GM21528 (cell line): Measurements from ENCODE around the gene EFHC1.

Experiments
- ATAC-seq: cut with Tn5 transposase; IDR thresholded peaks from one replicate; pipeline ENCODE4 v1.9.1; 2021; ENCODE audit warnings: mild to moderate bottlenecking, moderate library complexity; ENCODE audit not compliant: unreplicated experiment, low FRiP score

EFHC1 gene

GRCh38 chr6:52535711-52536423 is 115.7 kb downstream of the EFHC1 start:
- ATAC-seq = no peak

DNA sequence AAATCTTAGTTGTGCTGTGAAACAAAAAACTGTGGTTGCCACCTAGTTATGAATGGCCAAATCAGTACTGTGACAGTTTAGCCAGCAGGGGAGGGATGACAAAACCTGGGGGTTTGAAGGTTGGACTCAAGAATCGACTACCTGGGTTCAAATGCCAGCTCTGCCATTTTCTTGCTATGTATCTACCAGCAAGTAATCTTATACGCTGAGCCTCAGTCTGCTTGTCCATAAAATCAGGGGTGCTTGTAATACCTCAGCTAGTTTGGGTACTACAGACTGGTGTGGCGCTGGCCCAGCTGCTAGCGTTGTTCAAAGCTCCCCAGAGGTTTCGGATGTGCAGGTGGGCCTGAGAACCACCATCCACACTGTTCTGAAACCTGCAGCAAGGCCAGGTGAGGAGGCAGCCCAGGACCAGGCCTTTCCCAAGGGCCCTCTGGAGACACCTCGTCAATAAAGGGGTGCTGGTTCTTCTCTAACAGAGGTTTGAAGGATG is 116.3 kb downstream of the EFHC1 start:
- peak; percentile 35 for ATAC-seq

DNA sequence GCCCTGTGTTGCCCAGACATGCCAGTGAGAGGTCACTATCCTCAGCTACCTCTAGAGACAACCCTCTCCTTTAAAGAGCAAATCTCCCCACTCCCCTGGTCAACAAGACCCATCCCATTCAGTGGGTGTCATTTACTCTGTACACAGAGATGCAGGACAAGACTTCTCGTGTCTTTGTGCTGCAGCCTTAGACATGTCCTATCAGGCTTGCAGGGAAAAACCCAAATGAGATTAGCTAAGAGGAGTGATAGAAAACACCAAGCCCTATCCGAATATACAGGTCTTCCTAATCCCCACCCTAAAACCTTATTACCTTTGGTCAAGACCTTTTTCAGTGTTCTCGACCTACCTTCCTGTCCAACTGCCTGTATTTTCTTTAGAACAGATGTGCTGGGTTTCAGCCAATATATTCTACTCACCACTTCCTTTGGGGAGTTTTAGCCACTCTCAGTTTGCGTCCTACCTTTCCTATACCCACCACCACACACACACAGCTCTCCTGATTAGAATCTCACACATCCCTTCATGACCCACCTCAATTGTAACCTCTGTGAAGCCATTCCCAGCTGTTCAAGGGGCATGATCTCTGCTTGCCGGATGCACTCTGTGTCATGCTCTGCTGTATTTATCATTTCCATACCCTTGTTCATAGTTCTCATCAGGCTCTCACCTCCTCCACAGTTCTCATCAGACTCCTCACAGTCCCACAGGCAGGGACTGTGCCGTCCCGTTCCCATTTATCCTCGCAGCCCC is 117.0 kb downstream of the EFHC1 start:
- peak; percentile 72 for ATAC-seq

- ATAC-seq = no peak
Measured at GRCh38 chr6:52538252-52538900, 118.2 kb downstream of the EFHC1 start.

- ATAC-seq = no peak
Measured at GRCh38 chr6:52538901-52539354, 118.8 kb downstream of the EFHC1 start.

DNA sequence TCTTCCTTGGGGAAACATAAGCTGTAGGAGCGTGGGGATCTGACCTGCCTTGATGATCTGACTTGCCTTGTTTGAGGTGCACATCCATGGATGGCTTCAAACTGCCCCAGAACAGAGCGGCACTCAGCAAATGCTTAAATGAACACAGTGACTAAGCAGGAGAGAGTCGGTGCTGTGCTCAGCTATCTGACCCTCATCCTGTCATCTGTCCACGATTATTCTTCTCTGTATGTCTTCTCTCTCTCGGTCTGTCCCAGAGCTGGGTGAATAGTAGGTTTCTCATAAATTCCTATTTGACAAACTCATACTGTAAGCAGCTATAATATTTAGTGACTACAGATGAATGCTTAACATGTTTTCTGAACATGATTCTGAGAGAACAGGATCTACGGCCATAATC is 119.5 kb downstream of the EFHC1 start:
- no peak for ATAC-seq

GRCh38 chr6:52540286-52540902 is 120.3 kb downstream of the EFHC1 start:
- ATAC-seq = no peak

- ATAC-seq = no peak
Measured at GRCh38 chr6:52541135-52541534, 121.0 kb downstream of the EFHC1 start.

- ATAC-seq = no peak
Measured at GRCh38 chr6:52543262-52543661, 123.1 kb downstream of the EFHC1 start.

GRCh38 chr6:52543729-52544601 is 123.8 kb downstream of the EFHC1 start:
- no peak for ATAC-seq

GRCh38 chr6:52544602-52545405 is 124.7 kb downstream of the EFHC1 start:
- ATAC-seq = no peak

- ATAC-seq = no peak
Measured at GRCh38 chr6:52545406-52546119, 125.4 kb downstream of the EFHC1 start.

GRCh38 chr6:52546192-52546591 is 126.0 kb downstream of the EFHC1 start:
- peak; percentile 42 for ATAC-seq

- peak; percentile 84 for ATAC-seq
Measured at GRCh38 chr6:52546678-52547077, 126.5 kb downstream of the EFHC1 start.

GRCh38 chr6:52547647-52548352 is 127.7 kb downstream of the EFHC1 start:
- no peak for ATAC-seq

DNA sequence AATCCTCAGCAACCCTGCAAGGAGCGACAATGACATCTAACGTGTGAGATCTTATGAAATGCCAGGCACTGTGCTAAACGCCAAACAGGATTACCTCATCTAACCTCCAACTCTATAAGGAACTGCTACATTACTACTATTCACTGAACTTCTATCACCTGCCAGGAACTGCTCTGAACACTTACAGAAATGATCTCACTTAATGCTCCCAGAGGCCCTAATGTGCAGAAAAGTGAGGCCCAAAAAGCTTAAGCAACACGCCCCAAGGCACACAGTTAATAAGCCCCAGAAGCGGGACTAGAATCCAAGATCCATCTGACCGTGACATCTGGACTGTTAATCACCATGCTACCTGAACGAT is 128.2 kb downstream of the EFHC1 start:
- ATAC-seq = no peak

- no peak for ATAC-seq
Measured at GRCh38 chr6:52548999-52549398, 128.9 kb downstream of the EFHC1 start.

- ATAC-seq = no peak
Measured at GRCh38 chr6:52549428-52549827, 129.3 kb downstream of the EFHC1 start.
